Gastroesophageal sphincter (tissue), 4 donors: ENCODE results near the gene ELANE. TPM values are rescaled to one million over a fixed set of nuclear protein-coding genes. Genes with fewer than 3 reads are reported as not detected.
A peak's percentile ranks its signal among the peaks of the same experiment; 100 is the strongest.
"Not testable (repeated sequence)": the region's sequence is repeated elsewhere in the genome, so short reads cannot be mapped to it uniquely, and the experiment has no call there.

Source experiments
- ATAC-seq: fragments of 150-250 bp; one replicate; pipeline ENCODE4 v1.9.1; 2016; ENCODE audit warnings: mild to moderate bottlenecking, moderate library complexity
- H3K27ac ChIP-seq, 4 donors: fragments of 200-600 bp; sonication (generic) in 3 of 4; 1 replicate in 3 of 4; 2 replicates in 1 of 4; pipeline ENCODE4 v1.5.1; 2016 to 2019
- H3K27me3 ChIP-seq: fragments of 200-600 bp; sonication (generic); one replicate; pipeline ENCODE4 v1.5.1; 2019
- H3K36me3 ChIP-seq, 2 donors: fragments of 200-600 bp; sonication (generic); one replicate each; pipeline ENCODE4 v1.5.1; 2019; ENCODE audit warnings: control low read depth in 1 of 2
- H3K4me1 ChIP-seq, 3 donors: fragments of 200-600 bp; sonication (generic); 1 replicate in 2 of 3; 2 replicates in 1 of 3; pipeline ENCODE4 v1.5.1; 2016 to 2019; ENCODE audit warnings: control low read depth in 2 of 3
- H3K4me3 ChIP-seq, 2 donors: fragments of 200-600 bp; sonication (generic); one replicate each; pipeline ENCODE4 v1.5.1; 2019; ENCODE audit warnings: mild to moderate bottlenecking in 1 of 2, moderate library complexity in 1 of 2
- H3K9me3 ChIP-seq, 3 donors: fragments of 200-600 bp; sonication (generic); one replicate each; pipeline ENCODE4 v1.5.1; 2017 to 2019; ENCODE audit warnings: control low read depth in 2 of 3
- CTCF ChIP-seq, 4 experiments: fragments of 200-600 bp in 2 of 4; fragments of 450-650 bp in 2 of 4; sonication (generic) in 1 of 4; IDR thresholded peaks; one replicate each; pipeline ENCODE4 v1.5.1; 2017 to 2019; ENCODE audit warnings: antibody characterized with exemption in 4 of 4, mild to moderate bottlenecking in 2 of 4, moderate library complexity in 2 of 4
- EP300 ChIP-seq: sonication (generic); formaldehyde crosslinking; IDR thresholded peaks from one replicate; pipeline ENCODE4 v1.6.1; 2017; ENCODE audit warnings: antibody characterized with exemption, mild to moderate bottlenecking
- POLR2A ChIP-seq, 2 donors: fragments of 450-650 bp; IDR thresholded peaks; one replicate each; pipeline ENCODE4 v1.6.1; 2017; ENCODE audit warnings: antibody characterized with exemption in 2 of 2, mild to moderate bottlenecking in 2 of 2, moderate library complexity in 1 of 2
- POLR2AphosphoS5 ChIP-seq: sonication (generic); formaldehyde crosslinking; IDR thresholded peaks from one replicate; pipeline ENCODE4 v1.6.1; 2017; ENCODE audit warnings: antibody characterized with exemption
- WGBS, 2 donors: methylation state at CpG; one replicate each; pipeline ENCODE4 v1.1.5; 2018; ENCODE audit warnings: low coverage in 1 of 2; 5-methylcytosine and 5-hydroxymethylcytosine counted together
- total RNA-seq, 4 donors: library from RNA; depleted of rRNA; stranded (reverse); fragments of >200 nt; gene quantifications; one replicate each; pipeline ENCODE4 v1.1.0, GENCODE V29; 2016

The ELANE gene
- total RNA-seq, 4 donors from 2014 or later = 0.49 to 2.3 (median 1.7) TPM

GRCh38 chr19:887072-887471 lies 35.0 kb downstream of the ELANE start:
- Histone ChIP-seq H3K27ac (no peak overlapping the region), H3K9me3 (no peaks in the 10 kb centered on the region), H3K4me3 (no peak overlapping the region), H3K4me1 (peaks cover 0 to 16% (median 3%) of the 10 kb centered on the region in 3 donors), H3K36me3 (peaks cover 0 to 90% of the 10 kb centered on the region in 2 donors), H3K27me3 (no peaks in the 10 kb centered on the region)
- no peak for ATAC-seq
- 64 to 65% methylated on average over 11 of the region's 16 CpGs for WGBS, 2 donors
- no peak for TF ChIP-seq CTCF (IDR thresholded peaks at IDR 0.05)
- no peak for TF ChIP-seq POLR2AphosphoS5
- no peak for TF ChIP-seq EP300

- no peak for ATAC-seq
- Histone ChIP-seq H3K27me3 (no peaks in the 10 kb centered on the region), H3K4me3 (no peak overlapping the region), H3K36me3 (peaks cover 0 to 84% of the 10 kb centered on the region in 2 donors), H3K27ac (no peak overlapping the region), H3K9me3 (no peaks in the 10 kb centered on the region), H3K4me1 (peaks cover 0 to 19% (median 5%) of the 10 kb centered on the region in 3 donors)
- WGBS, 2 donors = 80 to 95% methylated on average over 1 to 4 of the region's 10 CpGs
- TF ChIP-seq POLR2A (IDR thresholded peaks at IDR 0.05) (no peak), CTCF (IDR thresholded peaks at IDR 0.05) (no peak), EP300 (no peak), POLR2AphosphoS5 (no peak)
These were observed 35.5 kb downstream of the ELANE start for GRCh38 chr19:887599-887998.

GRCh38 chr19:888581-889385 lies 36.7 kb downstream of the ELANE start:
- Histone ChIP-seq H3K27ac (no peak overlapping the region), H3K4me1 (peaks cover 0 to 24% (median 5%) of the 10 kb centered on the region in 3 donors), H3K36me3 (peaks cover 0 to 72% of the 10 kb centered on the region in 2 donors), H3K9me3 (no peaks in the 10 kb centered on the region), H3K4me3 (no peak overlapping the region), H3K27me3 (no peaks in the 10 kb centered on the region)
- WGBS, 2 donors = 87 to 91% methylated on average over 16 to 19 of the region's 30 CpGs
- TF ChIP-seq EP300 = no peak
- ATAC-seq = no peak

GRCh38 chr19:889662-890295 lies 37.7 kb downstream of the ELANE start:
- no peak for TF ChIP-seq POLR2AphosphoS5
- no peak for TF ChIP-seq POLR2A (IDR thresholded peaks at IDR 0.05)
- TF ChIP-seq EP300 = no peak
- no peak for TF ChIP-seq CTCF (IDR thresholded peaks at IDR 0.05)
- Histone ChIP-seq H3K4me1 (peaks cover 0 to 25% (median 5%) of the 10 kb centered on the region in 3 donors), H3K4me3 (no peak overlapping the region), H3K36me3 (peaks cover 0 to 62% of the 10 kb centered on the region in 2 donors), H3K9me3 (no peaks in the 10 kb centered on the region), H3K27me3 (no peaks in the 10 kb centered on the region), H3K27ac (no peak overlapping the region)
- WGBS, 2 donors = no CpG with 5 or more reads among the region's 26 CpGs
- no peak for ATAC-seq

- Histone ChIP-seq H3K27ac (no peak overlapping the region), H3K36me3 (peaks cover 0 to 52% of the 10 kb centered on the region in 2 donors), H3K9me3 (no peaks in the 10 kb centered on the region), H3K4me3 (no peak overlapping the region), H3K4me1 (peaks cover 0 to 25% (median 5%) of the 10 kb centered on the region in 3 donors), H3K27me3 (no peaks in the 10 kb centered on the region)
- TF ChIP-seq POLR2AphosphoS5 = no peak
- no peak for TF ChIP-seq POLR2A (IDR thresholded peaks at IDR 0.05)
- no peak for TF ChIP-seq EP300
- no peak for TF ChIP-seq CTCF (IDR thresholded peaks at IDR 0.05)
- WGBS, 2 donors = 100% methylated on average over 3 of the region's 18 CpGs; no CpG with 5 or more reads in 1 of the 2 donors
- no peak for ATAC-seq
These were observed 38.7 kb downstream of the ELANE start for GRCh38 chr19:890831-891230.

GRCh38 chr19:891421-892200 lies 39.5 kb downstream of the ELANE start:
- peaks cover 0 to 25% (median 5%) of the 10 kb centered on the region in 3 donors for H3K4me1 ChIP-seq
- not testable (repeated sequence) for H3K27me3 ChIP-seq, ATAC-seq, H3K9me3 ChIP-seq
- H3K36me3 ChIP-seq = peaks cover 0 to 48% of the 10 kb centered on the region in 2 donors
- H3K27ac ChIP-seq = peak overlapping the region in 3 of 4 donors; percentile 85 to 97 (median 90)
- H3K4me3 ChIP-seq = peak overlapping the region; percentile 51 to 78
- WGBS, 2 donors = 38 to 56% methylated on average over 10 to 13 of the region's 50 CpGs
